PC-9 (cell line): ENCODE data around the gene TMEM132C.

Source experiments
- EZH2 ChIP-seq: fragments of 200-600 bp; sonication (generic); IDR thresholded peaks from 2 replicates; pipeline ENCODE4 v1.8.0; 2017; ENCODE audit warnings: antibody characterized with exemption, low read depth
- TF ChIP-seq, protein P1 (sequence below): fragments of 200-600 bp; sonication (generic); conservative IDR thresholded peaks from 2 replicates; pipeline ENCODE4 v1.6.1; 2017; ENCODE audit warnings: mixed run types, antibody characterized with exemption, mild to moderate bottlenecking, moderate library complexity

DNA sequence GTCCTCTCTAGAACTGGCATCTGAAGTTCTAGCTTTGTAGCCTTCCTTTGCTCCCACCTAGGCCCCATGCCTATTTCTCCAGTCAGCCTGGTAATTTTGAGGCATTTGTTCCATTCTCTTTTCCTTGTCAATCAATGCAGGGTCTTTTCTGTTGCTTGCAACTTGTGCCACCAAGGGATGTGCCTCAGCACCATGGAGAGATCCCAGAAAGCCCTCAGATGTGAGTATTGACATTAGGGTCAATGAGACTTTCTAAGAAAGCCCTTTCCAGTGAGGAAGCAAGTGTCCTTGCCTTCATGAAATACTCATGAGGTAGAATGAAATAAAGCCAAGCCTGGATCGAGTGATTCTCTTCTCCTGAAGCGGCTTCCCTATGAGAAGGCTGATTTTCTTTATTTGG, 342.9 kb downstream of the TMEM132C start:
- no peak for TF ChIP-seq EZH2
- TF ChIP-seq, protein P1, sequence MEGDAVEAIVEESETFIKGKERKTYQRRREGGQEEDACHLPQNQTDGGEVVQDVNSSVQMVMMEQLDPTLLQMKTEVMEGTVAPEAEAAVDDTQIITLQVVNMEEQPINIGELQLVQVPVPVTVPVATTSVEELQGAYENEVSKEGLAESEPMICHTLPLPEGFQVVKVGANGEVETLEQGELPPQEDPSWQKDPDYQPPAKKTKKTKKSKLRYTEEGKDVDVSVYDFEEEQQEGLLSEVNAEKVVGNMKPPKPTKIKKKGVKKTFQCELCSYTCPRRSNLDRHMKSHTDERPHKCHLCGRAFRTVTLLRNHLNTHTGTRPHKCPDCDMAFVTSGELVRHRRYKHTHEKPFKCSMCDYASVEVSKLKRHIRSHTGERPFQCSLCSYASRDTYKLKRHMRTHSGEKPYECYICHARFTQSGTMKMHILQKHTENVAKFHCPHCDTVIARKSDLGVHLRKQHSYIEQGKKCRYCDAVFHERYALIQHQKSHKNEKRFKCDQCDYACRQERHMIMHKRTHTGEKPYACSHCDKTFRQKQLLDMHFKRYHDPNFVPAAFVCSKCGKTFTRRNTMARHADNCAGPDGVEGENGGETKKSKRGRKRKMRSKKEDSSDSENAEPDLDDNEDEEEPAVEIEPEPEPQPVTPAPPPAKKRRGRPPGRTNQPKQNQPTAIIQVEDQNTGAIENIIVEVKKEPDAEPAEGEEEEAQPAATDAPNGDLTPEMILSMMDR = no peak
